Stimulated activated CD8-positive, alpha-beta memory T cell treated with anti-CD3 and anti-CD28 coated beads, Interleukin-7, amount 100 ng/mL, for 4 hours (primary cell): ENCODE data around the gene PET100.
A peak's percentile ranks its signal among the peaks of the same experiment; 100 is the strongest.
"Not testable (repeated sequence)": the region's sequence is repeated elsewhere in the genome, so short reads cannot be mapped to it uniquely, and the experiment has no call there.

Experiments used
- DNase-seq, 2 donors: peaks; one replicate each; pipeline ENCODE4 v3.0.0-alpha.2; 2020; ENCODE audit warnings: low read depth in 2 of 2

Gene PET100

DNA sequence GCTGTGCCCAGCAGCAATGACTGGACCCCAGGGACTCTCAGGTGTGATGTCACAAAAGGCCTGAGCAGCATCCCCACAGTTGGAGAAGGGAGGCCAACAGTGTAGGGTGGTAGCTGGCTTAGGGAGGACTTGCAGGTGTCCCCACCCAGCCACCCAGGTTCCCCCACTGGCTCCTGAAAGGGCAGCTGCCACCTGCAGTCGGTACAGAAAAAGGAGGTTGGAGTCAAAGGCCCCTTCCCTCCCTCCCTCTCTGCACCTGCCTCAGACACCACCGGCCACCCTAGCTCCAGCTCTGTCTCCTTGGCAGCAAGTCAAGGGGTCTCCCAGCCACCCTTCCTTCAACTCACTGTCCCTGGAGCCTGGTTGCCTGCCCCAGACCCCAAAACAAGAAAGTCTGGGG, 4.1 kb downstream of the PET100 start, which contains the start of gene PCP2:
TSS of gene PCP2 (minus strand) at position 22 of the 400 bp plus-strand sequence. CDS start 262 bp downstream, outside the sequence.
- DNase-seq = no peak

DNA sequence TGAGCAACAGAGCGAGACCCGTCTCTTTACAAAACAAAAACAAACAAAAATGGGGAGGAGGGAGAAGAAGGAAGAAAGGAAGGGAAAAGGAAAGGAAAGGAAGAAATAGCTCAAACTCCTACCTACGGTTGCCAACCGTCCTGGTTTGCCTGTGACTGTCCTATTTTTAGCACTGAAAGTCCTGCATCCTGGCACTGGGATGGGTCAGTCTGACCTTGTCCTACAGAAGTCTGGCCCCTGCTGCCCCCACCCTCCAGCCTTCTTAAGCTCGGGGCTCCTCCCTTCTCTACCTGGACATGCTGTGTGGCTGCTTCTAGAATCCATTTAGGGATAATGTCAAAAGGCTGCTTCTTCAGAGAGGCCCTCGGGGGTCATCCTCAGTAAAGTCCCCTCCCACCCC, 6.1 kb downstream of the PET100 start:
- DNase-seq = no peak

DNA sequence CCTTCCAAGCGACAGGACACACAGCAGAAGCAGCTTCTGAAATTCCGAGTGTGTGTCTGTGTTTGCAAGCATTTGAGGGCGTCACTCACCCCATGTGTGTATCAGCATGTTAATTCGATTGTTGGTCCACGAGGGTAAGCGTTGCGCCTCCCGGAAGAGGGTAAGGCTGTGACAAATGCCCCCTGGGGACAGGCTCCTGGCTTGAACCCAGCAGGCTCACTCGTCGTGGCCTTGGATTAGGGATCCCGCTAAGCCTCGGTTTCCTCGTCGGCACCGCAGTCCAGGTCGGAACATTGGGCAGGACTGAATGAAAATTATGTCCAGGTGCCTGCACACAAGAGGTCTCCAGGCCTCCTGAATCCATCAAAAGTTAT, 6.7 kb downstream of the PET100 start:
- no peak for DNase-seq

DNA sequence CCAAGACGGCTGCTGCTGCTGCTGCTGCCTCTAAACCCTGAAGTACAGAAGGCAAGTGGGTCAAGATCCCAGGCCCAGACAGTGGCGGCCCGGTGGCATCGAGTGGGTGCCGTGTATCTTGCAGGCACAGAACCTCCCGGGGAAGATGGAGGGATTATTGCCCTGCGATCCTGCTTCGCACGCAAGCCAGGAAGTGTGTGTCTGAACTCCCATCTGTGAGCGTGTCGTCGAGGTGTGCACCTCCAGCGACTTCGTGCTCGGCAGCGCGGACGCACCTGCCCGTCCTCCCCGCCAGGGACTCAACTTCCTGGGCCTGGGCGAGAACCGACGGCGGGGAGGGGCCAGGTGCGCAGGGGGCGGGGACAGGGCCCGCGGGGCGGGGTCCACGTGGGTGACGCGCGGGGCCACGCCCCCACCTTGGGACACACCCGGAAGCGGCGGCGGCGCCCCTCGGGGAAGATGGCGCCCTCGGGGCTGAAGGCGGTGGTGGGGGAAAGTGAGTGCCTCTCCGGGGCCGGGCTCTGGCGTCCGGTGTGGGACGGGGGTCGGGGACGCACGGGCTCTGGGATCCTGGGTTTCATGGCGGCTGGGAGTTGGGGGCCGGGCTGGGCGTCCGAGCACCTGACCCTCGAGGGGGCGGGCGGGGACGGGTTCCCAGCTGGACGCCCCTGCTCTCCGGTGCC, 7.2 kb downstream of the PET100 start, which contains the start of gene STXBP2:
TSS of gene STXBP2 (plus strand) at position 420 of the 683 bp plus-strand sequence. CDS start at position 460, 40 bp downstream.
- peak; percentile 82 to 86 for DNase-seq

DNA sequence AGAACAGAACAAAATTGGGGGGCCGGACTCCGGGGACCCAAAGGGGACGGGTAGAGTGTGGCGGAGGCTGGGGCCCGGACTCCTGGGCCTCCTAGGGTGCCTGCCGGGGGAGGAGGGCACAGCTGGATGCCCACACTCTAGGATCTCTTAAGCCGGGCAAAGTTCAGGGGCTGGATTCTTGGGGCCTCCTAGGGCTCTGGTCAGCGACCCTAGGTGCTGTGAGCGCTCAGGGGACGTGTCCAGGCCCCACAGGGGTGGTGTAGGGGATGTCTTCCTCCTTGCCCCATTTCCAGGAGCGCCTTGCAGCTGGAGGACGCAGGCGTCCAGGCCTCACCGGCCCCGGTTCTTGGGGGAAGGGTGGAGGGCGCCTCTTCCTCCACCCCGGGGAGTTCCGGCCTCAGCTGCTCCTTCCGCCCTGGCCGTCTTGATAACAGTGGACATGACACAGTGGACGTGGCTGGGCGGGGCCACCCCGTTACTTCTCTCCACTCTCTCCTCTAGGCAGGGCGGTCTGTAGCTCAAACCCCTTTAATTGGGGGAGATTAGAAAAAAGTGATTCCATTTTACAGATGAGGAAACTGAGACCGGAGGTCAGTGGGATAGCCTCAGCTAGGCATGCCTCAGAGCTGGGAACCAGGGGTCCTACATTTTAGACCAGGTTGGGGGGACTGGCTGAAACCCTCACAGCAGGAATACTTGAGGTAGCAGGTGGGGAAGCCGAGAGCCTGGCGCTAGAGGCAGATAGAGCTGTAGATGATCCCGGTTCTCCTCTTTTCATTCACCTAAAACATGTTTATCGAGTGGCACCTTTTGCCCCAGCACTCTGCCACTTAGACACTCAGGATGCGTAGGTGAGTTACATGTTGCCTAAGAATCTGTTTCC, 8.0 kb downstream of the PET100 start:
- DNase-seq = no peak

DNA sequence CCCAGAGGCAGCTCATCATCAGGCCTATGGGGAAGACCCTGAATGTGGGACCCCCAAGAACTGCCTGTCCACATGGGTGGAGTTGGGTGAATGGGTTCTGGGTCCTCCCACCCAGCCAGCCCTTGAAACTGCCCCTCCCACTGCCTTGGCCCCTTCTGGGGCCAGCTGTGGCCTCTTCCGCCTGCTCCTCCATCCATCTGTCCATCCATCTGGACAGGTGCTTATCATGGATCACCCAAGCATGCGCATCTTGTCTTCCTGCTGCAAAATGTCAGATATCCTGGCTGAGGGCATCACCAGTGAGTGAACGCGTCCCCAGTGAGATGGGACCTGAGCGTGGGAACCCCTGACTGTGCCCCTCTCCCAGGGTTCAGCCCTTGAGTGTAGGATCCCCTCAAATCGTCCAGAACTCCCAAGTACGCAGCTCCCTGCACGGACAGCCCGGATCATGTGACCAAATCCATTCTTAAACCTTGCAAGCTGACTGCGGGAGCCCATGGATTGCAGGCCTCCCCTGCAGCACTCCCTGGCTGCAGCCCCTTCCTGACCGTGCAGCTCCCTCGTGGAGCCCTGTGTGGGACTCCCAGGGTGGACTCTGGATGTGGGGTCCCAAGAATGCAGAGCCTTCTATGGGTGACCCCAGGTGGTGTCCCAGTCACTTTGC, 9.3 kb downstream of the PET100 start:
- DNase-seq = no peak

DNA sequence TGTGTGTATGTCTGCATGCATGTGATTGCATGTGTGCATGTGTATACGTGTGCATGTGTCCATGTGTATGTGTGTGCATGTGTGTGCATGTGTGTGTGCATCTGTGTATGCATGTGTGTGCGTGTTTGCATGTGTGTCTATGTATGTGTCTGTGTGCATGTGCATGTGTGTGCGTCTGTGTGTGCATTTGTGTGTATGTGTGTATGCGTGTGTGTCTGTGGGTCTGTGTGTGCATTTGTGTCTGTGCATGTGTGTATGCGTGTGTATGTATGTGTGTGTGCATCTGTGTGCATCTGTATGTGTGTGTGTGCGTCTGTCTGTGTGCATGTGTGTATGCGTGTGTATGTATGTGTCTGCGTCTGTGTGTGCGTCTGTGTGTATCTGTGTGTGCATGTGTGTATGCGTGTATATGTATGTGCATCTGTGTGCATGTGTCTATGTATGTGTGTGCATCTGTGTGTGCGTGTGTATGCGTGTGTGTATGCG, 10.3 kb downstream of the PET100 start:
- no peak for DNase-seq

DNA sequence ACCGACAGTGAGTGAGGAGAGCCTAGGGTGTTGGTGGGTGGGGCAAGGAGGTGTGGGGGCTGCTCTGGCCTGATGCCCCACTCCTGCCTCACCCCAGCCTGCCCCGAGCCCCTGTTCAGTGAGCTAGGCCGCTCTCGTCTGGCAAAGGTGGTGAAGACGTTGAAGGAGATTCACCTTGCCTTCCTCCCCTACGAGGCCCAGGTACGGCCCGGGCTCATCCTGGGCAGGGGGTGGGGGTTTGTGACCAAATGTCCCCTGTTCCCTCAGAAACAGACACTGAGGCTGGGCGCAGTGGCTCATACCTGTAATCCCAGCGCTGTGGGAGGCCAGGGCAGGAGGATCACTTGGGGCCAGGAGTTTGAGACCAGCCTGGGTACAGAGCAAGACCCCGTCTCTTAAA, 11.2 kb downstream of the PET100 start:
- no peak for DNase-seq

DNA sequence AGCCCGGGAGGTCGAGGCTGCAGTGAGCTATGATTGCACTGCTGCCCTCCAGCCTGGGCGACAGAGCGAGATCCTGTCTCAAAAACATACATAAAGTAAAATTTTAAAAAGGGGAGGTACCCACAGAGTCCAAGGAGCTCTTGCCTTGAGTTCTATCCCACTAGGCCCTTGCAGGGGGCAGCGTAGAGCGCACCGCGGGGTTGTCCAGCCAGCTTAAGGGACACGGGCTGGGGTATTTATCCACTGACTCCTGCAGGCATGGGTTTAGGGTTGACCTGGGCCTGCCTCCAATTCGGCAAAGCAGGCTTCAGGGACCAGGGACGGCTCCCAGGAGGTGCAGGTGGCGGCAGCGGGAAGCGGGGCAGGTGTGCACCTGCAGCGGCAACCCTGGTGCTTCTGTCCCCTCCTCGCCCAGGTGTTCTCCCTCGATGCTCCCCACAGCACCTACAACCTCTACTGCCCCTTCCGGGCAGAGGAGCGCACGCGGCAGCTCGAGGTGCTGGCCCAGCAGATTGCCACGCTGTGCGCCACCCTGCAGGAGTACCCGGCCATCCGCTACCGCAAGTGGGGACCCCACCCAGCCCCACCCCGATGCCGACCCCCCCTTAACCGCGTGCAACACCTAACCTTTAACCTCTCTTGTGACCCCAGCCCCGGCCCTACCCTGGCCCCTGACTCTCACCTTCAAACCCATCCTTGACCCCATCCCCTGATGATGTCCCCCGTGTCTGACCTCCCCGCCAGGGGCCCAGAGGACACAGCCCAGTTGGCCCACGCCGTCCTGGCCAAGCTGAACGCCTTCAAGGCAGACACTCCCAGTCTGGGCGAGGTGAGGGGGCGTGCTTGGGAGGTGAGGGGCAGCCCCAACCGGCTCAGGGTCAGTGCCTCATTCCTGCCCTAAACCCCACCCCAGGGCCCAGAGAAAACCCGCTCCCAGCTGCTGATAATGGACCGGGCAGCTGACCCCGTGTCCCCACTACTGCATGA, 12.0 kb downstream of the PET100 start:
- DNase-seq = no peak

DNA sequence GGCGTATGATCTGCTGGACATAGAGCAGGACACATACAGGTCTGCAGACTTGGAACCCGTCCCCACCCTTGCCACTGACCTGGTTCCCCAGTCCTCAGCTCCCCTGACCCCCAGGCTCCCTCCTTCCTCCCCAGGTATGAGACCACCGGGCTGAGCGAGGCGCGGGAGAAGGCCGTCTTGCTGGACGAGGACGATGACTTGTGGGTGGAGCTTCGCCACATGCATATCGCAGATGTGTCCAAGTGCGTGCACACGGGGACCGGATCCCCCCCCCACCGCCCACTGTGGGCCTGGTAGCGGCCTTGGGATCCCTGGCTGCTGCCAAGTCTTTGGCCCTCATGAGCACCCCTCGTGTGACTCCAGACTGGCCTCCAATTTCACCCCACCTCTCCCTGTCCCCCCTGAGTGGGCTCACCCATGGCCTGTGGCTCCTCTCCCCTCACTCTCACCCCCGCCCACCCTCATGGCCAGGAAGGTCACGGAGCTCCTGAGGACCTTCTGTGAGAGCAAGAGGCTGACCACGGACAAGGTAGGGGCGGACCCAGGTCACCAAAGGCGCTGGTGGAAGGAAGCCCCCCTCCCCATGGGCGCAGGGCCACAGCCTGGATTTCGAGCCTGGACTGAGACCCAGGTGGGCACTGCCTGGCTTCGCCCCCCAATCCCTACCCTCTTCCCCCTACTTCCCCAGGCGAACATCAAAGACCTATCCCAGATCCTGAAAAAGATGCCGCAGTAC, 12.9 kb downstream of the PET100 start:
- DNase-seq = no peak

DNA sequence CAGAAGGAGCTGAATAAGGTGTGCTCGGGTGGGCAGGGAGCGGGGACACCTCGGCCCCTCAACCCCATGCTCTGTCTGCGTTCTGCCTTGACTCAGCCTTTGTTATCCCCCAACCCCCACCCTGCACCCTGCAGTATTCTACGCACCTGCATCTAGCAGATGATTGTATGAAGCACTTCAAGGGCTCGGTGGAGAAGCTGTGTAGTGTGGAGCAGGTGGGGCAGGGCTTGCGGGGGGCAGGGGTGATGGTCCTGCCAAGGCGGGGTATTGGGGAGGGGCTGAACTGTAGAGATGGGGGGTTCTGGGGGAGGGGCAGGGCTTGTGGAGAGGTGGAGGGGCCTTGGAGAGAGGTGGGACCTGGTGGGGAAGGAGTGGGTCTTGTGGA, 13.4 kb downstream of the PET100 start:
- DNase-seq = no peak

DNA sequence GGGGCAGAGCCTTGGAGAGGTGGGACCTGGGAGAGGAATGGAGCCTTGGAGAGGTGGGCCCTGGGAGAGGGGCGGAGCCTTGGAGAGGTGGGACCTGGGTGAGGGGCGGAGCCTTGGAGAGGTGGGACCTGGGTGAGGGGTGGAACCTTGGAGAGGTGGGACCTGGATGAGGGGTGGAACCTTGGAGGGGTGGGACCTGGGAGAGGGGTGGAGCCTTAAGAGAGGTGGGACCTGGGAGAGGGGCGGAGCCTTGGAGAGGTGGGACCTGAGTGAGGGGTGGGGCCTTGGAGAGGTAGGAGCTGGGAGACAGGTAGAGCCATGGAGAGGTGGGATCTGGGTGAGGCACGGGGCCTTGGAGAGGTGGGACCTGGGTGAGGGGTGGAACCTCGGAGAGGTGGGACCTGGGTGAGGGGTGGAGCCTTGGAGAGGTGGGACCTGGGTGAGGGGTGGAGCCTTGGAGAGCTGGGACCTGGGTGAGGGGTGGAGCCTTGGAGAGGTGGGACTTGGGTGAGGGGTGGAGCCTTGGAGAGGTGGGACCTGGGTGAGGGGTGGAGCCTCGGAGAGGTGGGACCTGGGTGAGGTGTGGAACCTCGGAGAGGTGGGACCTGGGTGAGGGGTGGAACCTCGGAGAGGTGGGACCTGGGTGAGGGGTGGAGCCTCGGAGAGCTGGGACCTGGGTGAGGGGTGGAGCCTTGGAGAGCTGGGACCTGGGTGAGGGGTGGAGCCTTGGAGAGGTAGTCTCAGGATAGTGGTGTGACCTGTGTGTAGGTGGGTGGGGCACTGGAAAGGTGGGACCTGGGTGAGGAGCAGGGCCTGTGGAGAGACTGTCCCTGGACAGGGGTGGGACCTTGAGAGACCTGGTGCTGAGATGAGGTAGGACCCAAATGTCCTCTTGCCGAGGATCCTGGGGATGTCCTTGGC, 14.3 kb downstream of the PET100 start:
- DNase-seq = not testable (repeated sequence)

DNA sequence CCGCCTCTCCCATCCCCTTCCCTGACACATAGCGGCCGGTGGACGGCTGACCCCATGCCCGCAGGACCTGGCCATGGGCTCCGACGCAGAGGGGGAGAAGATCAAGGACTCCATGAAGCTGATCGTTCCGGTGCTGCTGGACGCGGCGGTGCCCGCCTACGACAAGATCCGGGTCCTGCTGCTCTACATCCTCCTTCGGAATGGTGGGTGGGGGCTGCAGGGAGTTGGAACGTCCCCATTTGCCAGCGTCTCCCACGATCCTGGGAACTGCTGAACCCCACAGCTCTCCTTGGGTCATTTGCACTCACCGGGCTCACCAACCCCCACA, 14.9 kb downstream of the PET100 start:
- no peak for DNase-seq

DNA sequence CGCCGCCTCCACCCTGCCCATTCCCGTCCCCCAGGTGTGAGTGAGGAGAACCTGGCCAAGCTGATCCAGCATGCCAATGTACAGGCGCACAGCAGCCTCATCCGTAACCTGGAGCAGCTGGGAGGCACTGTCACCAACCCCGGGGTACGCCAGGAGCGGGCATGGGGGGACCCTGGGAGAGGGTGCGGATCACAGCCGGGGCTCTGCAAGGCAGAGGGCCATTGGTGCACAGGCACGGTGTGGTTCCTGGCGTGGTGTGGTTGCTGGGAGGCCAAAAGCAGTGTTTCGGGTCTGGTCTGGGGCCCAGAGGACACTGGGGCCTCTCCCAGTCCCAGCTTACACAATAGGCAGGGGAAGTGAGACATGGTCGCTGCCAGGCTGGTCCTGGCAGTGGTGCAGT, 15.6 kb downstream of the PET100 start:
- no peak for DNase-seq

DNA sequence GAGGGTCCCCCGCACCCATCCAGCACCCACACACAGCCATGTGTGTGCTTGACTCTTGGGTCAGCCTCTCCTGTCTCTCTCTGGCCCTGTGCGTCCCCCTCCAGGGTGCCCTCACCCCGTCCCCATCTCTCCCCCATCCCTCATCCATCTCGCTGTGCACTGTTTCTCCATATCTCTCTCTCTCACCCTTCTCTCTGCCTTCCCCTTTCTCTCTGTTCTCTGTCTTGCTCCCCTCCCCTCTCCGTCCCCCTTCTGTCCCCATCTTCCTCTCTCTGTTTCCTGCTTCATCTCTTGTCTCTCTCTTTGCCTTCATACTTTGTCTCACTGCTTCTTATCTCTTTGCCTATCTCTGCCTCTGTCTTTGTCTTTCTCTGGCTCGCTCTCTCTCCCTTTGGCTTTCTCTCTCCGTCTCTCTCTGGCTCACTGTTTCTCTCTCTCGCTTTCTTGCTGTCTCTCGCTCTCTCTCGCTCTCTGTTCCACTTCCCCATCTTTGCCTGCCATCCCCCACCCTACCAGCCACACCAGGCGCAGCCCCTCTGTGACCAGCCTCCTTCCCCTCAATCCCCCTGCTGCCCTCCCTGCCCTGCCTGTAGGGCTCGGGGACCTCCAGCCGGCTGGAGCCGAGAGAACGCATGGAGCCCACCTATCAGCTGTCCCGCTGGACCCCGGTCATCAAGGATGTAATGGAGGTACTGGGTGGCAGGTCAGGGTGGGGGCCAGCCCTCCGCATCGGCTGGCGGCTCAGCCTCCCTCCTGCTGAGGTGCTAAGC, 16.2 kb downstream of the PET100 start:
- DNase-seq = no peak

DNA sequence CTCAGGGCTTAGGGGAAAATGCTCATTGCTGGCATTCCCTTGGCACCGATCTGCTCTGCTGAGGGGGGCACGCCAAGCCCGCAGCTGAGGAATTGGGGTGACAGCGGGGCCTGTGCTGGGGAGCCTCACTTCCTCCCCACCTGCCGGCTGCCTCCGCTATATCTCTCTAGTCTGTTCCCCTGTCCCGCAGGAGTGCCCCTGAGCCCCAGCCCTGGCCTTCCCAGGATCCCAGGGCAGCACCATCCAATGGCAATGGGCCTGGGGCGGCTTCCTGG, 16.8 kb downstream of the PET100 start:
- DNase-seq = no peak

DNA sequence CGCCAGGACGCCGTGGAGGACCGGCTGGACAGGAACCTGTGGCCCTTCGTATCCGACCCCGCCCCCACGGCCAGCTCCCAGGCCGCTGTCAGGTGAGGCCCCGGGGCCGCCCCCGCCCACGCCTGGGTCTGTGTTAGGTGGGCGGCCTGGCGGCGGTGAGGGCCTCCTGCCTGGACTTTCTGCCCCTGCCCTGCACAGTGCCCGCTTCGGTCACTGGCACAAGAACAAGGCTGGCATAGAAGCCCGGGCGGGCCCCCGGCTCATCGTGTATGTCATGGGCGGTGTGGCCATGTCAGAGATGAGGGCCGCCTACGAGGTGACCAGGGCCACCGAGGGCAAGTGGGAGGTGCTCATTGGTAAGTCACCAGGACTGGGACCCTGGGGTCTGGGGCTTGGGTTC, 17.6 kb downstream of the PET100 start:
- no peak for DNase-seq

DNA sequence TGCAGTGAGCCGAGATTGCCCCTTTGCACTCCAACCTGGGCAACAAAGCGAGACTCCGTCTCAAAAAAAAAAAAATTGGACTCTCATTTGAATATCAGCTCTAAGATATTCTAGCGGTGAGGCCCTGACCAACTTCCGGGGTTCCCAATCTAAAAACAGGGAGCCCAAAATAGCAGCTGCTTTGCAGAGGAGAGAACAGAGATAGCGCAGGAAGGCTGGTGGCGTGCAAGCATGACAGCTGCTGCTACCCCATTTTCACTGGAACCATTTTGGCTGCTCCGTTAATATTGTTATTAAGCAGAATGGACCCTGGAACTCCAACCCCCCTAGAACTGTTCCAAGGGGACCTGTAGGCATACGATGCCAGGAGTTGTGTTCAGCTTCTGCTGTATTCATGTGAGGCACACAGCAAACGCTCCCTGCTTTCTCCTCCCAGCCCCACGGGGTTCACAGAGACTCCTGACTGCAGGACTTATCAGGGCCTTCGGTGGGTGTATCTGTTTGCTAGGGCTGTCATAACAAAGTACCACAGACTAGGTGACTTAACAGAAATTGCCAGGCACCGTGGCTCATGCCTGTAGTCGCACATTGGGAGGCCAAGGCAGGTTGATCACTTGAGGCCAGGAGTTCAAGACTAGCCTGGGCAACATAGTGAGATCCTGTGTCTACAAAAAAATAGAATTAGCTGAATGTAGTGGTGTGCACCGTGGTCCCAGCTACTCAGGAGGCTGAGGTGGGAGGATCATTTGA, 18.8 kb downstream of the PET100 start:
- DNase-seq = no peak
